Smooth muscle cell (in vitro differentiated cells): ENCODE data around the gene PRR18. TPM values are rescaled to one million over a fixed set of nuclear protein-coding genes. Genes with fewer than 3 reads are reported as not detected.

Experiments used
- DNase-seq: peaks from one replicate; lab custom pipeline; 2025; ENCODE audit not compliant: unreplicated experiment; lab: John Stamatoyannopoulos, UW
- H2AFZ ChIP-seq: fragments of 200-600 bp; sonication (generic); 2 replicates; pipeline ENCODE4 v1.6.0; 2016; ENCODE audit warnings: antibody characterized with exemption, low read depth, mild to moderate bottlenecking
- H3F3A ChIP-seq: fragments of 200-600 bp; sonication (generic); 2 replicates; pipeline ENCODE4 v1.6.0; 2017; ENCODE audit warnings: antibody characterized with exemption, low read depth
- H3K27ac ChIP-seq: fragments of 200-600 bp; sonication (generic); 2 replicates; pipeline ENCODE4 v1.5.1; 2016; ENCODE audit warnings: low read depth, mild to moderate bottlenecking
- H3K27me3 ChIP-seq: fragments of 200-600 bp; sonication (generic); 2 replicates; pipeline ENCODE4 v1.6.1; 2016; ENCODE audit warnings: low read depth, mild to moderate bottlenecking
- H3K36me3 ChIP-seq: fragments of 200-600 bp; sonication (generic); 2 replicates; pipeline ENCODE4 v1.5.1; 2016; ENCODE audit warnings: low read depth
- H3K4me1 ChIP-seq: fragments of 200-600 bp; sonication (generic); 2 replicates; pipeline ENCODE4 v1.5.1; 2016; ENCODE audit warnings: low read depth
- H3K4me2 ChIP-seq: fragments of 200-600 bp; sonication (generic); 2 replicates; pipeline ENCODE4 v1.6.0; 2016; ENCODE audit warnings: mild to moderate bottlenecking
- H3K4me3 ChIP-seq: fragments of 200-600 bp; sonication (generic); 2 replicates; pipeline ENCODE4 v1.5.1; 2016; ENCODE audit warnings: mild to moderate bottlenecking
- H3K79me2 ChIP-seq: fragments of 200-600 bp; sonication (generic); 2 replicates; pipeline ENCODE4 v1.6.0; 2016; ENCODE audit warnings: low read depth, mild to moderate bottlenecking
- H3K9ac ChIP-seq: fragments of 200-600 bp; sonication (generic); 2 replicates; pipeline ENCODE4 v1.6.0; 2016; ENCODE audit warnings: low read depth
- H3K9me3 ChIP-seq: fragments of 200-600 bp; sonication (generic); replicated peaks from 2 replicates; pipeline ENCODE4 v1.5.1; 2016; ENCODE audit warnings: low read depth
- H4K20me1 ChIP-seq: fragments of 200-600 bp; sonication (generic); 2 replicates; pipeline ENCODE4 v1.6.0; 2016; ENCODE audit warnings: low read depth
- CTCF ChIP-seq: fragments of 200-600 bp; sonication (generic); IDR thresholded peaks from 2 replicates; pipeline ENCODE4 v1.5.1; 2017; ENCODE audit warnings: borderline replicate concordance, mild to moderate bottlenecking, antibody characterized with exemption; ENCODE audit not compliant: insufficient read depth, poor library complexity, severe bottlenecking
- WGBS: methylation state at CpG from one replicate; pipeline ENCODE4 v1.1.7; 2016; ENCODE audit warnings: low lambda C conversion rate; 5-methylcytosine and 5-hydroxymethylcytosine counted together
- polyA plus RNA-seq: library from polyadenylated mRNA; unstranded; fragments of >200 nt; fragmentation: Nextera tagmentation; extraction: Ambion mirVana; gene quantifications from 2 replicates; pipeline ENCODE4 v1.2.1, GENCODE V29; 2016
- total RNA-seq: library from RNA; depleted of rRNA; stranded (reverse); fragments of >200 nt; gene quantifications from 2 replicates; pipeline ENCODE4 v1.2.3, GENCODE V29; 2014

Gene PRR18
- total and polyA plus RNA-seq, 2 experiments from 2014 or later: not detected

GRCh38 chr6:166304106-166304505 lies 4.1 kb downstream of the PRR18 start:
- no peak for TF ChIP-seq CTCF
- H3K36me3 ChIP-seq: no peaks in the 10 kb centered on the region
- H3K79me2 ChIP-seq: no peaks in the 10 kb centered on the region
- H3K4me1 ChIP-seq: peaks cover 9% of the 10 kb centered on the region
- no peak overlapping the region for H2AFZ ChIP-seq
- H4K20me1 ChIP-seq: no peaks in the 10 kb centered on the region
- H3K27me3 ChIP-seq: peaks cover 66% of the 10 kb centered on the region
- H3K9ac ChIP-seq: no peak overlapping the region
- no peak overlapping the region for H3K4me2 ChIP-seq
- 73% methylated on average over 3 of the region's 3 CpGs for WGBS
- no peak for DNase-seq
- no peaks in the 10 kb centered on the region for H3K9me3 ChIP-seq
- no peaks in the 10 kb centered on the region for H3F3A ChIP-seq
- H3K27ac ChIP-seq: no peak overlapping the region
- H3K4me3 ChIP-seq: no peak overlapping the region

GRCh38 chr6:166301611-166302529 lies 6.3 kb downstream of the PRR18 start:
- H3K4me1 ChIP-seq: no peaks in the 10 kb centered on the region
- H3K36me3 ChIP-seq: no peaks in the 10 kb centered on the region
- no peak for DNase-seq
- no peak overlapping the region for H2AFZ ChIP-seq
- no peaks in the 10 kb centered on the region for H4K20me1 ChIP-seq
- no peaks in the 10 kb centered on the region for H3F3A ChIP-seq
- H3K4me3 ChIP-seq: no peak overlapping the region
- H3K27me3 ChIP-seq: peaks cover 44% of the 10 kb centered on the region
- TF ChIP-seq CTCF: no peak
- H3K79me2 ChIP-seq: no peaks in the 10 kb centered on the region
- H3K4me2 ChIP-seq: no peak overlapping the region
- no peaks in the 10 kb centered on the region for H3K9me3 ChIP-seq
- no peak overlapping the region for H3K27ac ChIP-seq
- whole genome bisulfite sequencing: 89% methylated on average over 17 of the region's 17 CpGs
- H3K9ac ChIP-seq: no peak overlapping the region

- H3K9ac ChIP-seq: no peak overlapping the region
- no peak overlapping the region for H2AFZ ChIP-seq
- H3F3A ChIP-seq: no peaks in the 10 kb centered on the region
- H4K20me1 ChIP-seq: no peaks in the 10 kb centered on the region
- no peak overlapping the region for H3K4me3 ChIP-seq
- no peak for DNase-seq
- H3K9me3 ChIP-seq: no peaks in the 10 kb centered on the region
- no peak for TF ChIP-seq CTCF
- H3K36me3 ChIP-seq: no peaks in the 10 kb centered on the region
- no peaks in the 10 kb centered on the region for H3K79me2 ChIP-seq
- no peak overlapping the region for H3K27ac ChIP-seq
- 87% methylated on average over 9 of the region's 9 CpGs for WGBS
- peaks cover 30% of the 10 kb centered on the region for H3K27me3 ChIP-seq
- H3K4me2 ChIP-seq: no peak overlapping the region
- no peaks in the 10 kb centered on the region for H3K4me1 ChIP-seq
Observed at GRCh38 chr6:166300357-166300987, 7.7 kb downstream of the PRR18 start.
